CMK (cell line): ENCODE results near the gene OAS2.

Experiments
- DNase-seq: peaks from one replicate; pipeline ENCODE4 v3.0.0-alpha.2; 2010; ENCODE audit warnings: low read depth

The OAS2 gene, protein sequence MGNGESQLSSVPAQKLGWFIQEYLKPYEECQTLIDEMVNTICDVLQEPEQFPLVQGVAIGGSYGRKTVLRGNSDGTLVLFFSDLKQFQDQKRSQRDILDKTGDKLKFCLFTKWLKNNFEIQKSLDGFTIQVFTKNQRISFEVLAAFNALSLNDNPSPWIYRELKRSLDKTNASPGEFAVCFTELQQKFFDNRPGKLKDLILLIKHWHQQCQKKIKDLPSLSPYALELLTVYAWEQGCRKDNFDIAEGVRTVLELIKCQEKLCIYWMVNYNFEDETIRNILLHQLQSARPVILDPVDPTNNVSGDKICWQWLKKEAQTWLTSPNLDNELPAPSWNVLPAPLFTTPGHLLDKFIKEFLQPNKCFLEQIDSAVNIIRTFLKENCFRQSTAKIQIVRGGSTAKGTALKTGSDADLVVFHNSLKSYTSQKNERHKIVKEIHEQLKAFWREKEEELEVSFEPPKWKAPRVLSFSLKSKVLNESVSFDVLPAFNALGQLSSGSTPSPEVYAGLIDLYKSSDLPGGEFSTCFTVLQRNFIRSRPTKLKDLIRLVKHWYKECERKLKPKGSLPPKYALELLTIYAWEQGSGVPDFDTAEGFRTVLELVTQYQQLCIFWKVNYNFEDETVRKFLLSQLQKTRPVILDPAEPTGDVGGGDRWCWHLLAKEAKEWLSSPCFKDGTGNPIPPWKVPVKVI

DNA sequence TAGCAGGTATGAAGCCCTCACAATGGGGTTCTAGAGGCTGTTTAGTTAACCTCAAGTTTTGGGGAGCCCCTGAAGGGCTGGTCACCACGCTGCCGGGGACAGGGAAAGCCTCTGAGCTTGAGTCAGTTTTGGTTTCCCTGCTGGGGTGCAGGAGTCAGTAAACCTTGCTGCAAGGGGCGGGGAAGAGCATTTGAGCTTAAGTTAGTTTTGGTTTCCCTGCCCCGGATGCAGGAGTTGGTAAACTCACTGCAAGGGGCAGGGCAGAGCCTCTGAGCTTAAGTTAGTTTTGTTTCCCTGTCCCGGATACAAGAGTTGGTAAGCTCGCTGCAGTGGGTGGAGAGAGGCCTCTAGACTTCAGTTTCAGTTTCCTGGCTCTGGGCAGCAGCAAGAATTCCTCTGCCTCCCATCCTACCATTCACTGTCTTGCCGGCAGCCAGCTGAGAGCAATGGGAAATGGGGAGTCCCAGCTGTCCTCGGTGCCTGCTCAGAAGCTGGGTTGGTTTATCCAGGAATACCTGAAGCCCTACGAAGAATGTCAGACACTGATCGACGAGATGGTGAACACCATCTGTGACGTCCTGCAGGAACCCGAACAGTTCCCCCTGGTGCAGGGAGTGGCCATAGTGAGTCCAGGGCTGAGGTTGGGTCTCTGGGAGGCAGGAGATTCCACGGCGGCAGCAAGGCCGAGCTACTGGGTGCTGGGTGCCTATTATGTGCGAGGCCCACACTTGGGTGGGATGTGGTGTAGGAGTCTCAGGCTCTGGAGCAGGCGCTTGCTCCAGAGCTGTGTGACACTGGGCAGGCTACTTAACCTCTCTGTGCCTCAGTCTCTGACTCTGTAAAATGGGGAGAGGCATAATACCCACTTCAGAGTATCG is at the start of gene OAS2:
Gene OAS2 (plus strand): TSS at position 357 of the 878 bp plus-strand sequence. CDS start 90 bp downstream, at position 447.
- DNase-seq, result no peak

DNA sequence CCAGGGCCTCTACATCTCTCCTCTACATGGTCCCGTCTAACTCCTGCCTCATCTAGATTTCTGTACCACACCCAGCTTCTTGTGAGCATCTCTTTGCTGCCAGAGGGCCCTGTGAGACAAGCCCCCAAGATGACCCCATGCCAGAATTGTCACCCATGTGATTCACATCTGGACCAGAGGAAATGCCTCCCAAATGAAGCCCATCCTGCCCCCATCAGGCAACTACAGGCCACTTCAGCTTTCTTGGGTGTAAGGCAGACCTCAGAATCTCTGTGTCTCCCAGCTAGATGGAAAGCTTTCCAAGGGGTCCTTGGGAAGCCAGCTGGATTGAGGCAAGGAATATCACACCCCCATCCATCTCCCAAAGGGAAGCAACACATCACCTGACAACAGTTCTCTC is 49.3 kb upstream of the OAS2 start:
- DNase-seq, result no peak

DNA sequence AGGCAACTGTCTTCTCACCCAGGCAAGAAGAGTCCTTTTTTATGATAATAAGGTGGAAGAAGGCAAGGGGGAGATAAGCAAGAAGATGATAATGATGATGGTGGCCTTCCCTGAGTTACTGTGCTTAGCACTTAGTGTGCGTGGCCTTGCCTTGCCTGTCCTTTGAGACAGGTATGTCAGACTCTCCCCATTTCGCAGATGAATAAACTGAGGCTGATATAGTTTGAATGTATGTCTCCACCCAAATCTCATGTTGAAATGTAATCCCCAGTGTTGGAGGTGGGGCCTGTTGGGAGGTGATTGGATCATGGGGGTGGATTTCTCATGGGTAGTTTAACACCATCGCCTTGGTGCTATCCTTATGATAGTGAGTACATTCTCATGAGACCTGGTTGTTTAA is 48.6 kb upstream of the OAS2 start:
- no peak for DNase-seq

DNA sequence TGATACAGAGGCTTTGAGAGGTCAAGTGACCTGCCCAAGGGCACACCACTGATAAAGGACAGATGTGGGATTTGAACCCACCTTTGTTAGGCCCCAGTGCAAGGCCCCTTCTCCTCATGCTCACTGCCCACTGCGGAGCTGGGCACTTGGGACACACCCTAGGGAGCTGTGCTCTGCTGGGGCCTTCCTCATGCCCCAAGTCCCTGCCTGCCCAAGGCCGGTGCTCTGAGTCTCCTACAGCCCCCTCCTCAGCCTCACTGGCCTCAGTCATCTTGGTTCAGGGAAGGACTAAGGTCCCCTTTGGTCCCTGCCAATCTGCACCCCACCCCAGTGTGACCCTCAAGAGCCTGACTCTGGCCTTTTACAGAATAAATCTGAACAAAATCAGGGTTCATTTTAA is 48.0 kb upstream of the OAS2 start:
- no peak for DNase-seq

DNA sequence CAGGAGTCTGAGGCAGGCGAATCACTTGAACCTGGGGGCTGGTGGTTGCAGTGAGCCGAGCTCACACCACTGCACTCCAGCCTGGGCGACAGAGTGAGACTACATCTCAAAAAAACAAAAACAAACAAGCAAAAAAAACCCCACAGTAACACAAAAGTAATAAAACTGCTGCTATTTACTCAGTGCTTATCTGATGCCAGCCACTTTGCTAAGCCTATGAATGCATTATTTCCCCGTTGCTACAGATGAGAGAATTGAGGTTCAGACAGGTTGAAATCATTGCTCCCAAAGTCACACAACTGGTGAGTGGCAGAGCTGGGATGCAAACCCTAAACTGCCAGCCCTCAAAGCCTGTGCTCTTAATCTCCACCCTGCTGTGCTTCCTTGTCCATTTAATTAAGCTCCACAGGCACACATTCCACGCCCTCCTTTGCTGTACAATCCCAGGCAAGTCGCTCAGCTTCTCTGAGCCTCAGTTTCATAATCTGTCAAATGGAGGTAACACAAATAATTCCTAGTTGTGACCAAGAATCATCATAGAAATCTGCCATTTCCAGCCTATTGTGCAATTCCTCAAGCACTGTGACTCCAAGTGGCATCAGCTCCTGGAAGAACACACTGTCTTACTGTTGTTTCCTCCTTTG is 45.7 kb upstream of the OAS2 start:
- DNase-seq, result no peak

DNA sequence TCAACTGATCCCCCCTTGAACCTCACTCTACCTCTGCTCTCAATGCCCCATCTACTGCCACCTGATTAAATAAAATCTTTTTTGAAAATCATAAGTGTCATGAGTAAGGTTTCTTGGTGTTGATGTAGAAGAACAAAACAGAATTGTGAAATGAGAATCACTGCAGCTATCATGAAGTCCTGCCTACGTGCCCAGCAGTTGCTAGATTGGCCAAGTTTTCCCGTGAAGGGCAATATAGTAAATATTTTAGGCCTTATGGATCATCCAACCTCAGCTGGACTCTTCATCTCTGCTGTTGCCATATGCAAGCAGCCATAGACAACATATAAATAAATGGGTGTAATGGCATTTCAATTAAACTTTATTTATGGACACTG is 45.2 kb upstream of the OAS2 start:
- DNase-seq, result no peak

DNA sequence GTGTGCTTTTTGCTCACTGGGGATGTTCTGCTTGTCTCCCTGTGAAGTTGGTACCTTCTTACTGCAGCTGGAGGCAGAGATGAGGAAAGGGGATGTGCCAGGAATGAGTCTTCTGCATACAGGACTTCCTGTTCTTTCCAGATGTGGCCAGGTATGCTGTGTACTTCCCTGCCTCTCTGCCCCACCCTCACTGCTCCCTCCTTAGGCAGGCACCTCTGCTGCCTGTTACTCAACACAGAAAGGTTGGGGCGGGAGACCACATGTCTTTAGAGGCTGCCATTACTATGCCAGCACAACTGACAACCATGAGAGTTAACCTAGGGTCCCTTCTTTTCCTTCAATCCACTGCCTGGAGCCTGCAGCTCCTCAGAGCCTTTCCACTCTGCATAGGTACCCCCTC is 42.1 kb upstream of the OAS2 start:
- DNase-seq, result no peak

DNA sequence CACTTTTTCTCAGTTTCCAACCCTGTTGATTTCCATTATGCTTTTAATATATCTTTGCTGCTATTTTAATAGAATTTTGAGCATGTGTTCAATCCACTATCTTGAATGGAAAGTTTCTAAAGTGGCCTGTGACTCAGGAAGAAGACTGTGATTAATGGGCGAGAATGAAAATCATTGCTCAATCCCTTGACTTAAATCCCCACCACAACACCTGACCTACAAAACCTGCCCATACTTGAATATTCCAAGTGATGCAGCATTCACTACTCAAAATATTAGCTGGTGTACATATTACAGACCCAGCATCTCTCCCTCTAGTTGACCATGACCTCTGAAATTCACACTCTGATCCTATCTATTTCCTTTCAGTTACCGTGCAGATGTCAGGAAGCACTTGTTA is 41.4 kb upstream of the OAS2 start:
- no peak for DNase-seq

DNA sequence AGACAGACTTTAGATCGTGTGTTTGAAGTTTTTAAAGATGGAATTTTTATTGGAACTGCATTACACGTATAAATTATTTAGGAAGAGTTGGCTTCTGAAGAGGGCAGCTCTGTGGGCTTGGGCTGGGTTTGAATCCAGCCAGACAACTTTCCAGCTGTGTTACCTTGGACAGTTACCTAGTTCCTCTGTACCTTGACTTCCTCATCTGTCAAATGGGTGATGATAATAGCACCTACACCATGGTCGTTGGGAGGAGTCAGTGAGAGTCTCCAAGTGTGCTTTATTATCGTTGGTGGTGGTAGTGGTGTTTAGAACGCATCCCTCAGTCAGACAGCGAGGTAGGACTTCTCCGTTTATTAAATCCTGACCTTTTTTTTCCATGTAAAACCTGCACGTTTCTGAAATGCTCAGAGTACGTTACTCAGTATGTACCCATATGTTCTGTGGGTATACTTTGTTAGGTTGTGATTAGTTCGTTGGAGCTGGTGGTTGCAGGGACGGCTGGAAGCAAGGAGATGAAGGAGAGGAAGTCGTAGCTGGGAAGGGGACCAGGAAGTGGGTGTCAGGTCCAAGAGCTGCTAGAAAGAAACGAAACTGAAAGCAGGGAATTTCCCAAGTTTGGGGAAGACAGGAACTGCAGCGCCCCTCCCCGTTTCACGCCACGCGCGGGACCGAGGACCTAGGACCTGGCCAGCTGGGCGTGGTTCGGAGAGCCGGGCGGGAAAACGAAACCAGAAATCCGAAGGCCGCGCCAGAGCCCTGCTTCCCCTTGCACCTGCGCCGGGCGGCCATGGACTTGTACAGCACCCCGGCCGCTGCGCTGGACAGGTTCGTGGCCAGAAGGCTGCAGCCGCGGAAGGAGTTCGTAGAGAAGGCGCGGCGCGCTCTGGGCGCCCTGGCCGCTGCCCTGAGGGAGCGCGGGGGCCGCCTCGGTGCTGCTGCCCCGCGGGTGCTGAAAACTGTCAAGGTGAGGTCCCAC is 40.3 kb upstream of the OAS2 start, which contains the start of gene OAS3:
Gene OAS3 (plus strand): TSS at position 734 of the 979 bp plus-strand sequence. CDS start 57 bp downstream, at position 791.
- peak; percentile 63 for DNase-seq

DNA sequence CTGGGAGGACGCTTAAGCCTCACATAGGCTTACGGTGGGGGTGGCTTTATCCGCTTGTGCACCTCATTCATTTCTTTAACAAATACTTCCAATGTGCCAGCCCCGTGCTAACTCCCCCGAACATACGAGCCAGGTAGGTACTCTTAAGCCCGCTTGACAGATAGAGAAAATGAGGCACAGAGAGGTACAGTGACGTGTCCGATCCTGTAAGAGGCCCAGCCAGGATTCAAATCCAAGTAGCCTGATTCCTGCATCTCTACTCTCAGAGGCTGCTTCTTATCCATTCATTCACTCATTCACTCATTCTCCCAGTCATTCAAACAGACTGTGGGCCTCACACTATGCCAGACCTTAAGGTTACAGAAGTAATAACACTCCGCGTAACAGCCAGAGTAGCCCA is 39.6 kb upstream of the OAS2 start:
- no peak for DNase-seq

DNA sequence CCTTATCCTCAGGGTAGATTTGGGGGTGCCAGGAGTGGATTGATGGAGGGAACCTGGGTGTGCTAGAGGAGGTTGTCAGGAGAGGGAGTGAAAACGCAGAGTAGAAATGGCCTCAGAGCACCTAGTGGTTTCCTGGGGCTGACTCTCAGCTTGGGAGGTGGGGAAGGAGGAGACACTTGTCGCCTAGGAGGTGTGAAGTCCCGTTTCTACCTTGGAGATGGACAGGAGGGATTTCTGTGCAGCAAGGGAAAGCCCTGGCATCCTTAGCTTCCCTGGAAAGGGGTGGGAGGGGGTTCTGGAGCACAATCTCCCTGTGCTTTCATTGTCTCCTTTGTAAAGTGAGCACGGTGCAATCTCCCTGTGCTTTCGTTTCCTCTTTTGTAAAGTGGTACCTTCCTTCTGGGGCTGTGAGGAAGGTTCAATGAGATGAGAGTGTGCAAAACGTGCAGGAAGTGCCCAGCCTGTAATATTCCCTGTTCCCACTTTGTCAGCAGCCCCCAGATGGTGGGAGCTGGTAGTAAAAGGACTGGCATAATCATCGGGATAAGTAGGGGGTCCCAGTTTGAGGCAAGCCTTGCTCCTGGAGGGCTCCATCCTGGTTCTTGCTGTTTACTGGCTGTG is 38.4 kb upstream of the OAS2 start:
- no peak for DNase-seq

DNA sequence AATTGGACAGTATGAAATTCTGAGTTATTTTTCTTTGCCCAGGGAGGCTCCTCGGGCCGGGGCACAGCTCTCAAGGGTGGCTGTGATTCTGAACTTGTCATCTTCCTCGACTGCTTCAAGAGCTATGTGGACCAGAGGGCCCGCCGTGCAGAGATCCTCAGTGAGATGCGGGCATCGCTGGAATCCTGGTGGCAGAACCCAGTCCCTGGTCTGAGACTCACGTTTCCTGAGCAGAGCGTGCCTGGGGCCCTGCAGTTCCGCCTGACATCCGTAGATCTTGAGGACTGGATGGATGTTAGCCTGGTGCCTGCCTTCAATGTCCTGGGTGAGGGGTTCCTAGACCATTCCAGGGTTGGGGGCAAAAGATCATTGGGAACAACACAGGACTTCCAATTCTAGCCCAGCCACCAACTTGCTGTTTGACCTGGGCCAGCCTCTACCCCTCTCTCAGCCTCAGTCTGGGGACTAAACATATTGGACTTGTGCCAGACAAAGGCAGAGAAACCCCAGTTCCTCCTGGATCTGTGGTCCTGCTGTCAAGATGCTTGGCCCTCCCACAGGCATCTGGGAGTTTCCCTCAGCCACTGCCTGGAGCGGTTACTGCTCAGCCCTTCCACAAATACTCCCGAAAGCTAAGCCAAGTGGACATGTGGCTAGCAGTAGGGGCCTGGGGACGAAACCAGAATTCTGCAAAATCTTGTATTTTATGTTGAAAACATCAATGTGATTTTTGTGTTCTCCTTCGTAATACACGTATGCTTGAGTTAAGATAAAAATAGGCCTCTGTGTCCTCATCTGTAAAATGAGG is 36.6 kb upstream of the OAS2 start:
- DNase-seq, result no peak

DNA sequence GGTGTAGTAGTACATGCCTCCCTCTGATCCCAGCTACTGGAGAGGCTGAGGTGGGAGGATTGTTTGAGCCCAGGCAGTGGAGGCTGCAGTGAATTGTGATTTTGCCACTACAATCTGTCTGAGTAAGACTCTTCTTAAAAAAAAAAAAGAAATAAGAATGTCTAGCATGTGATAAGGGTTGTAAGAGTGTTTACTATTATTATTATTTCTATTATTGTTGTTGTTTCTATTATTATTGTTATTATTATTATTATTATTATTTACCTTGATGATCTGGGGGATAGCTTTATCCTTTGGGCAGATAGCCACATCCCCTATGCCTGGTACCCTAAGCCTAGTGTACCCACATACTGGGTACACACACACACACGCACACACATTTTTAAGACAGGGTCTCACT is 35.7 kb upstream of the OAS2 start:
- DNase-seq, result no peak

DNA sequence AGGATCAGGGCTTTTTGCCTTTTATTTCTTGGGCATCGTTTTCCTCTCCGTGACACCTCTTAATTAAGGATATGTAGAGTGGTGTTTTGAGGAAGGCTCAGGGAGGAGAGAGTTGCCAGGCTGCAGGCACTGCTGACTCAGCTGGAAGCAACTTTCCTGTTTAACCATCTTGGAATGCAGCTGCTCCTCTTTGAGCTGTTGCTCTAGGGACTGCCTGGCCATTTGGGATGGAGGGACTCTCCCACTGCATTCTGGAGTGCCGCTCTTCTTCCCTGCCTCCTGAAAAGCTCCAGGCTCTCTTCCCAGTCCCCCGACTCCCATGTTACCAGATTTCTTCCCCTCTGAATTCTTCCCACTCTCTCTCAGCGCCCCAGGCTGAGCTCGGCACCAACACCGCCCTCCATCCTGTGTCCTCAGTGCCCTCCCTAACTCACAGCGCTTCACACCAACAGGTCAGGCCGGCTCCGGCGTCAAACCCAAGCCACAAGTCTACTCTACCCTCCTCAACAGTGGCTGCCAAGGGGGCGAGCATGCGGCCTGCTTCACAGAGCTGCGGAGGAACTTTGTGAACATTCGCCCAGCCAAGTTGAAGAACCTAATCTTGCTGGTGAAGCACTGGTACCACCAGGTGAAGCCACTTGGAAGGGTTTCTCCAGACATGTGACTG is 34.2 kb upstream of the OAS2 start:
- DNase-seq, result no peak

DNA sequence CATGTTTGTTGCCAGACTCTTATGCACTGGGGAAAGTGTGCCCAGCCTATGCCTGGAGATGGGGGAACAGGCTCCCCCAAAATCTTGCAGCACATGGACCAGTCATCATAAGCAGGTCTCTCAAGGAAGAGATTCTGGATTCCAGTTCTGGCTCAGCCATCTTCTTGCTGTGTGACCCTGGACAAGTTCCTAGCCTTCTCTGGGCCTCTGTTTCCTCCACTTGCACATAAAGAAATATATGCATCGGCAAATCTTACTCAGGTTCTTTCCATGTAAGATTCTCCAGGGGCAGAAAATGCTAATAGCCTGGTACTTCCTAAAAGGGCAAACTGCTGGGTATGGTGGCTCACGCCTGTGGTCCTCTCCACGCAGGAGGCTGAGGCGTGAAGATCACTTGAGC is 32.8 kb upstream of the OAS2 start:
- no peak for DNase-seq

DNA sequence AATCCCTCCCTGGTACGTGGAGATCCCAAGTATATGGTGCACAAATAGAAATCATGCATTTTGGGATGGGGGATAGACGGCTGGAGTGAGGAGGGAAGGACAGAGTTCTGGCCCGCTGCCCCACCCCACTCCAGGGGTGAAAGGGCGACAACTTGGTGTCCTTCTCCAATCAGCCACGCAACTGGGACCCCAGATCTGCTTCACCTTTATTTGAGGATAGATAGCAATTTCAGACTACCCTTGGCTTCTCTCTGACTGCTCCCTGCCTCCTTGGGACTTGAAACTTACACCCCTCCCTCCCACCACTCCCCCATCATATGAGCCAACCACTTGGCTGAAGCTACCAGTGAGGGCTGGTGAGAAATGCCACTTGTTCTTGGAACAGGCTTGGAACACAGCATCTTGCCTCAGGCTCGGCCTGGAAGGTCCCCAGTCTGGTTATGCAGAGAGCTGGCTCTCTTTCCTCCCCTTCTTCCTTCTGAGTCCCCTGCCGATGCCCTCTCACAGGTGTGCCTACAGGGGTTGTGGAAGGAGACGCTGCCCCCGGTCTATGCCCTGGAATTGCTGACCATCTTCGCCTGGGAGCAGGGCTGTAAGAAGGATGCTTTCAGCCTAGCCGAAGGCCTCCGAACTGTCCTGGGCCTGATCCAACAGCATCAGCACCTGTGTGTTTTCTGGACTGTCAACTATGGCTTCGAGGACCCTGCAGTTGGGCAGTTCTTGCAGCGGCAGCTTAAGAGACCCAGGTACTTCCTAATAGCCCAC is 31.9 kb upstream of the OAS2 start:
- DNase-seq, result no peak

DNA sequence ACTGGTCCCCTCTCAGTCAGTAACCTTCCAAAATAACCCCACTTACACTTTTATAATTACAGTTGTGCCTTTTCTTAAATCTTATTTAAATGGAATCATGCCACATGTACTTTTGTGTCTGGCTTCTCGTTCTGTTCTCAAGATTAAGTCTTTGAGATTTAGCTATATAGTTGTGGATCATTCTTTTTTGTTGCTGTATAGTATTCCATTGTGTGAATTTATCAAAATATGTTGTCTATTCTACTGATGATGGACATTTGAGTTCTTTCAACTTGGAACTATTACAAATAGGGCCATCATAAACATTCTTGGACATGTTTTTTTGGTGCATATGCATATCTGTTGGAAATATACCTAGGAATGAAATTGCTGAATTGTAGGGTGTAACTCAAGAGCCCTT is 31.0 kb upstream of the OAS2 start:
- no peak for DNase-seq

DNA sequence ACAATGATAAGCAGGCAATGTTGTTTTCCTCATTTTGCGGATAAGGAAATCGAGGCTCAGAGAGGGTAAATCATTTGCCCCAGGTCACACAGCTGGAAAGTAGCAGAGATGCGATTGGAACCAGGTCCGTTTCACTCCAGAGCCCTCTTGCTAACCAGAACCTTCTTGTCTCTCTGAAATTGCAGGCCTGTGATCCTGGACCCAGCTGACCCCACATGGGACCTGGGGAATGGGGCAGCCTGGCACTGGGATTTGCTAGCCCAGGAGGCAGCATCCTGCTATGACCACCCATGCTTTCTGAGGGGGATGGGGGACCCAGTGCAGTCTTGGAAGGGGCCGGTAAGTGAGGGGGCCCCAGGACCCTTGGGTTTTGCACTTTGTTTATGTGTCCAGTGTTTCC is 30.6 kb upstream of the OAS2 start:
- DNase-seq, result no peak
